NCI-H2227 treated with DMSO at 0.1 percent for 48 hours (cell line): ENCODE results near the gene SCYL1.

ENCODE experiments used
- DNase-seq: peaks from one replicate; lab custom pipeline; 2025; lab: John Stamatoyannopoulos, UW

The SCYL1 gene

DNA sequence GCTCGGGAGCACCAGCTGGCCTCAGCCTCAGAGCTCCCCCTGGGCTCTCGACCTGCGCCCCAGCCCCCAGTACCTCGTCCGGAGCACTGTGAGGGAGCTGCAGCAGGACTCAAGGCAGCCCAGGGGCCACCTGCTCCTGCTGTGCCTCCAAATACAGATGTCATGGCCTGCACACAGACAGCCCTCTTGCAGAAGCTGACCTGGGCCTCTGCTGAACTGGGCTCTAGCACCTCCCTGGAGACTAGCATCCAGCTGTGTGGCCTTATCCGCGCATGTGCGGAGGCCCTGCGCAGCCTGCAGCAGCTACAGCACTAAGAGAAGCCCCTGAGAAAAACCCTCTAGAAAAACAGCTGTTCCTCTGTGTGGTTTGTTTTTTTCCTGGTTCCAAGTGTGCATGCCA is 46.5 kb downstream of the SCYL1 start:
- no peak for DNase-seq

DNA sequence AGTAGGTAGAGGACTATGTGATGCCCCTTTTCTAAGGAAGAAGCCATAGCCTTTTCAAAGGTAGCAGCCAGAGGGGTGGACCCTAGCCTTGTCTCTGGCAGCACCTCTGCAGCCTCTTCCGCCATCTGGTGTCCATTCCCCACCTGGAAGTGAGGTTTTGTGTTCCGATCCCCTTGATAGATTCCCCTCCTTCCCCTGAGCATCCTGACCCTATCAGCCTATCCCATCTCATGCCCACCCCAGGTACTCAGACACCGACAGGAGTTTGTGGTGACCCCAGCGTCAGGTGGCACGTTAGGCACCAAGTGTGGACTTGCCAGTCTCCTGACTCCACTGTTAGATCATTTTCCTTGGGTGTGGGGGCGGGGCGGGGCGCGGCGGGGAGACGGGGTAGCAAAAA is 47.1 kb downstream of the SCYL1 start:
- DNase-seq: peak; percentile 48

DNA sequence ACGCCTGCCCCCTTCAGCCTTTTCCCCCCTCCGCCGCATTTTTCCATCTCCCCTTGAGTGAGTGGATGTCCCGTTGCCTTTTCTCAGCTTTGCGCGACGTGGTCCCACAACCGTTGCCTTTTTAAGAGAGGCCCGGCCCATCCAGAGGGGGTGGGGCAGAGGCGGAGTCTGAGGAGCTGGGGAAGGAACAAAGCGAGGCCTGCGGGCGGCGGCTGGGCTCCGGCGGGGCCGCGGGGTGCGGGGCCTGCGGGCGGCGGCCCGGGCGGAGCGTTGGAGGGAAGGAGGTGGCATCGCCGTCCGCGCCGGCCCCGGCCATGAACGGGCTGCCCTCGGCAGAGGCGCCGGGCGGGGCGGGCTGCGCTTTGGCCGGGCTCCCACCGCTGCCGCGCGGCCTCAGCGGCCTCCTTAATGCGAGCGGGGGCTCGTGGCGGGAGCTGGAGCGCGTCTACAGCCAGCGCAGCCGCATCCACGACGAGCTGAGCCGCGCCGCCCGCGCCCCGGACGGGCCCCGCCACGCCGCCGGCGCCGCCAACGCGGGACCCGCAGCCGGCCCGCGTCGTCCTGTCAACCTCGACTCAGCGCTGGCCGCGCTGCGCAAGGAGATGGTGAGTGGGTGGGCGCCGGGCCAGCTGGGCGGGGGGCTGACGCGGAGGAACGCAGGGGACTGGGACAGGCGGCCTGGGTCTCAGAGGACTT is 47.6 kb downstream of the SCYL1 start, which contains the start of gene FAM89B:
TSS of gene FAM89B (plus strand) at position 183 of the 696 bp plus-strand sequence. CDS start at position 315, 132 bp downstream.
- peak; percentile 65 for DNase-seq

DNA sequence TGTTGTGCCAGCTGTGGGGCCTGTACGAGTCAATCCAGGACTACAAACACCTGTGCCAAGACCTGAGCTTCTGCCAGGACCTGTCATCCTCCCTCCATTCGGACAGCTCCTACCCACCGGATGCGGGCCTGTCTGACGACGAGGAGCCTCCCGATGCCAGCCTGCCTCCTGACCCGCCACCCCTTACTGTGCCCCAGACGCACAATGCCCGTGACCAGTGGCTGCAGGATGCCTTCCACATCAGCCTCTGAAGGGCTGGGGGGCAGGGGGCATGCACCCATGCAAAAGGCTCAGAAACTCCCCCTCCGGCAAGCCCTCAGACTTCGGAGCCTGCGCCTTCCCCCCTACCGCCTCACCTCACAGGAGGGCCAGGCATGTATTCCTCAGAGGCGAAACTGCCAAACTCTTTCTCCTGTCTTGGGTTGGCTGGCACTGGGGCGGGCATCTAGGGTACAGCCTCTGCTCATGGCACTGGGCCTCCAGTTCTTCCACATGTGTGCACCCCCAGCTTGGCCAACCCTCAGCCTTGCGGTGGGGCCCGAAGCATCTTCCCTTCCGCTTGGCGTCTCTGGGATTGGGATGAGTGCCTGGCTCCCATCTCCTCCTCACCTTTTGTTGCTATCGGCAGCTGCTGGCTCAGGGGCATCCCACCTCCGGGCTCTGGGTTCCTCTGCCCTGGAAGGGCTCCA is 48.7 kb downstream of the SCYL1 start:
- no peak for DNase-seq

DNA sequence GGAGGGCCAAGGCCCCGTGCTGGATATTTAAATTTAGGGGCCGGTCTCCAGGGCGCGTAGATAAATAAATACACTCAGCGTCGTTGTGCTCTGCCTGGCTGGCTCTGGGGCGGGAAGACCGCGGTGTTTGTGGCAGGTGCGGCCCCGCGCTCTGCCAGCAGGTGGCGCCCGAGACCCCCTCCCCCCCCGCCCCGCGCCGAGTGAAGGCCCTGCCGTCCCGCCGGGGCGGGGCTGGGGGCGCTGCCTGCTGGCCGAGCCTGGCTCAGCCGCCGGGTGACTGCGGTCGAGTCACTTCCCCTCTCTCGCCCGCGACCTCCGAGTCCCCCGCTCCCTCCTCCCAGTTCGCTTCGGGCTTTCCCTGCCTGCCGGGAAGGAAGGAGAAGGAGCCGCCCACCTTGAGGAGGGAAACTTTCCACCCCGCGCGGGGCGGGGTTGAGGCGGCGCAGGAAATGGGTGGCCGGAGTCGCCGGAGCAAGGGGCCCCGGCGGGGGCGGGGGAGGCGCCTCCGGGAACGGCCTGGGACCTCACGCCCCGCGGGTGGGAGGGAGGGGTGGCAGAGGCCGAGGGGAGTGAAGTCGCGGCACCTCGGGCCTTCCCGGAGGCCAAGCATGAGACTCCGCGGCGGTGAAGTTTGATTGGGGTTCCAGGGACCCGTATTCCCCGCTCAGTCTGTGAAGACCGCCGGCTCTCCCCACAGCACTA is 49.4 kb downstream of the SCYL1 start:
- DNase-seq: peak; percentile 85

DNA sequence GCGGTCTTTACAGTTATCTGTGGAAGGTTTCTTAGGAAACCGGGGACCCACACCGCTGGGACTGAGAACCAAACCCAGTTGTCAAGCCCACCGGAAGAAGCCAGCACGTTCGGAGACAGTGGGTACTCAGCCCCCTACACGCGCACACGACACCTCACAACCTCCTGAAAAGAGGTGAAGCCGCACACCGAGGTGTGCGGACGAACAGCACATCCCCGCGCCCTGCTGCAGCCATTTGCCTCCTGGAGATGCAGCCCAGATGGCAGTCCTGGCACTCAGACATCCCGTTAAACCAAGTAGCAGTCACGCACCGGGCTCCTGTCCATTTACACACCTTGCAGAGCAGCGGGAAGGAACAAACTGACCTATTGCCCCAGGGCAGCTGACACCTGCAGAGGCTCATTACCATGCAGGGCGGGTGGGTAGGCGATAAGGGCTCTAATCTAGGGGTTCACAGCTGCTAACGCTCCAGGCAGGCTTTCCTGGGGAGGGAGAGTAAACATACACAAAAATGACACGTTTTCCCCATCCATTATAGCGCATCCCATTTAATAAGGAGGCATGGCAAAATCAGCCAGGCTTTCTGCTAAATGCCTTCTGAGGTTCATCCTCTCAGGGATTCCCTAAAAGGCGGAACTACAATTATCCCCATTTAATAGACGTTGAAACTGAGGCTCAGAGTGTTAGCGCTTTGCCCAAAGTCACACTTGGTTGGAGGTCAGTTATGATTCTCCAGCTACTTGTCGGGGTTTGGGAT is 50.1 kb downstream of the SCYL1 start:
- DNase-seq: peak; percentile 11

DNA sequence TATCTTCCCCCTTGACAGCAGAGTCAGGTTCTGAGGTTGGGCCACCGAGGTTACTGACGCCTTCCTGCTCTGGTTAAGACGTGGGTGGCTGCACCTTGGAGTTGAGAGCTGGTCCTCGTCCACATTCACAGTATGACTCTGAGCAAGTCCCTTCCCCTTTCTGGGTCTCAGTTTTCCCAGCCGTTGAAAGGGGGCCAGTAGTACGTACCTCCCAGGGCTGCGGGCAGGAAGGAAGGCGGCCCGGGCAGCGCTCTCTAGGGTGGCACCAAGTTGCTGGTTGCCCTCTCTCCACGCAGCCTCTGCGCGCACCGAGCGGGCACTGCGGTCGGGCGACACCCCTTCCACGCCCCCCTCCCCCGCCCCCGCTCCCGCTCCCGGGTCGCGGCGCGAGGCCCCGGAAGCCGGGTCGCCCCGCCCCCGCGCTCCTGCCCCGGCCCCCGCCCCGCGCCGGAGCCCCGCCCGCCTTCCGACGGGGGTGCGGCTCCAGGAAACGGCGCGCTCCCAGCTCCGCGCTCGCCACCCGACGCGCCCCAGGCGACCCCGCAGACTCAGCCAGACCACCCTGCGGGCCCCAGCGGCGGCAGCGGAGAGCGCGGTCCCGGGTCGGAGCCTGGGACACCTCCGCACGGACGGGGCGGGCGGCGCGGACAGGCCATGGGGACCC is 50.8 kb downstream of the SCYL1 start, which contains the start of gene EHBP1L1:
TSS of gene EHBP1L1 (plus strand) at position 486 of the 664 bp plus-strand sequence. CDS start 250 bp downstream, outside the sequence.
- no peak for DNase-seq

DNA sequence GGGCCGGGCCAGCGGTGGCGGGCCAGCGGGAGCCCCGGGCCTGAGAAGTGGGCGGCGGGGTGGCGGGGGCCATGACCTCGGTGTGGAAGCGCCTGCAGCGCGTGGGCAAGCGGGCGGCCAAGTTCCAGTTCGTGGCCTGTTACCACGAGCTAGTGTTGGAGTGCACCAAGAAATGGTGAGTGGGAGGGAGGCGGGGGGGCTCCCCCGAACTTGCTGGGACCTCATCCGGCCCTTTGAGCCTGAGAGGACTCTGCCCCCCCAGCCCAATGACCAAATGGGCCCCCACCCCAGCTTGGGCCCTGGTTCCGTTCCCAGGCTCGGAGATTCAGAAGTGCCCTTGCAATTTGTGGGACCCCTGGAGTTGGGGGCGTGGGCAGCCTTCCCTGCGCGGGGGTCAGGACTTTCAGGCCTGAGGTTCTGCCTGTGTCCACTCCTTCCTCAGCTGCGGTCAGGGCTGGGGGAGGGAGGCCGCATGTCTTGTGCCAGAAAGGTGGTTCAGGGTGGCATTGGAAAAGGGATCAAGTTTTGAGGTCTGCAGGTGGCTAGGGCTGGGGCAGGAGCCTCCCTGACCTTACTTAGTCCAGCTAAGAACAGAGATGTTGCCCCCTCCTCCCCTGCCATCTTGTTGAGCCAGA is 51.5 kb downstream of the SCYL1 start:
- no peak for DNase-seq

DNA sequence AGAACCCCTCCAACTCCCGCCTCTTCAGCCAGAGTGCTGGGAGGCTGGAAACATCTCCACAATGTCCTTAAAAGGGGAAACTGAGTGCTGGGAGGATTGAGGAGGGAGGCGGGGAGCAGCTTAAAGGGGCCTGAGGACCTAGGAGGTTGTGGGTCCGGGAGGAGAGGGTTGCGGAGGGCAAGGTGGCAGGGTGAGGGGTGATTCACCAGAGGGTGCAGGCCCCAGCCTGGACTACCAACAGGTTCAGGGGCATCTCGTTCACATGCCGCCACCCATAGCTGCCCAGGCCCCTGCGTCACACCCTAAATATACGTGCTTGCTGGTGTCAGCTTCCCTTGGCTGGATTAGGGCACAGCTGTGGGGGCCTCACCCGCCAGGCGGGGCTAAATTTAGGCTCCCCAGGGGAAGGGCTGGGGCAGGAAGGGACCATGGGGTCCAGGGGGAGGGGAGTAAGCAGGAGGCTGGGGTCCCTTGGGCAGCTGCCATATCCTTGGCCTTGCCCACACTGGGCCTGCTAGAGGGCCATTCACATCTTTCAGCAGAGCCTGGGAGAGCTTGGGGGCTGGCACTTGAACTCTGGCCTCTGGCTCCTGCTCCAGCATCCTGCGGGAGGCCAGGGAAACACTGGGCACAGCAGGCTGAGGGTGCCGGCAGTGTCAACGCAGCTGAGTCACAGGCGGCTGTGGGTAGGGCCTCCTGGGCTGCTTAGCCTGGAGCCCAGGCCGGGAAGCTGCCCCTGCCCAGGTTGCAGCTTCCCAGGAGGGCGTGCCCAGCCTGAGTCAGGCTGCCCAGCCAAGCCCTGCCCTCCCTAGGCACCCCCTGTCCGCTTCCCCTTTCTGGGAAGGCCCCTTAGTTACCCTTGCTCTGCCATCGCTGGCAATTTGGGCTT is 52.2 kb downstream of the SCYL1 start:
- no peak for DNase-seq

DNA sequence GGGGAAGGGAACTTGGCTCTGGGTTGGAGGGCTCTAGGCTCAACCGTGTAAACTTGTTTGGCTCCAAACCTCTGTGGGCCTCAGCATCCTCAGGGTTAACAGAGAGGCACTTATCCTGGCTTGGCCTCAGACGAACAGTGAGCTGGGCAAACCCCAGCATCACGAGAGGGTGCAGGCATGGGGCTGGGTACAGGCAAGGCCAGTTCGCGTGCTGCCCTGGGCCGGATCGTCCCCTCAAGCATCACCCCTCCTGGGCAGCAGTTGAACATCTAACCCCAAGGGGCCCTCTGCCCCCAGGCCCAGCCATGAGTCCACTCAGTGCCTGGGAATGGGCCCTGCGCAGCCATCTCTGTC is 52.9 kb downstream of the SCYL1 start:
- no peak for DNase-seq

DNA sequence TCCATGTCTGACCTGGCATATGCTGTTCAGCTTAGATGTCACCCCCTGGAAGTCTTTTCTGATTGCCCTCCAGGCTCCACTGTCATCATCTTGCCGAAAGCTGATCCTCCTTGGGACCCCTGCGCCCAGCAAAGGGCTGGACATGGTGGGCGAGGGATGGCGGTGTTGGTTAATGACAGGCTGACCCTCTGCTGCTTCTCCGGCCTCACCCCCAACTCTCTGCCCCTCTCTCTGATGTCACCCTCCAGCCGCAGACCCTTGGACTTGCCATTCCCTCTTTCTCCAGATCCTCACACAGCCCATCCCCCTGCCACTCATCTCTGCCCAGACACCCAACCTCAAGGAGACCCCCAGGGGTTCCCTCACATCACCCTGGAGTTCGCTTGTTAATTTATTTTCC is 53.3 kb downstream of the SCYL1 start:
- no peak for DNase-seq

DNA sequence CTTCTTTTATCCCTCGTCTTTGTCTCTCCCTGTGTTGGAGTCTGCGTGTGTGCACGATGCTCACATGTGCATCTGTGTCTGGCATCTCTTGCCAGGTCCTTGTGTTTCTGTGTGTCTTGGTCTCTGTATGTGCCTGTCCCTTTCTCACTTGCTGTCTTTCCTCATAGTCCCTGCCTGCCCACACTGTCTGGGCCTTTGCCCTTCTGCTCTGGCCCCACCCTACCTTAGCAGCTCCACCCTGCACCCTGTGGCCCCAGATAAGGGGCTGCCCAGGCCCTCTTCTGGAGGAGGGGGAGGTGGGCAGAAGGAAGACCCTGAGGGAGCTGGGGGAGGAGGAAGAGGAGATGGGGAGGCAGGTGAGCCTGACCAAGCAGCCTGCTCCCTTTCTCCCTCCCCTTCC is 53.8 kb downstream of the SCYL1 start:
- no peak for DNase-seq

DNA sequence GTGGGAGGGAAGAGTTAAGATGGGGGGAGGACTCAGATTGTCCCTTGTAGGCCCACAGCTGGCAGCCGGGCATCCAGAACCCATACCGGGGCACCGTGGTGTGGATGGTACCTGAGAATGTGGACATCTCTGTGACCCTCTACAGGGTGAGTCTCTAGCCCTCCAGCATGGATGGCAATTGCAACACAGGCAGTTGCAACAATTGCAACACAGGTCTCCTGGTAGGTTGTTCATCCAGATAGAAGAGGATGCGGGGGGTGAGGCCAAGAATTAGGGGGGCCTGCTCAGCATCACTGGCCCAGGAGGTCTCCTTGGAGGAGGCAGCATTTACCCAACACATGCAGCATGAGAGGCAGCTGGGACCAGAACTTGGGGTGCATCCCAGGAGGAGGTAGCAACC is 54.4 kb downstream of the SCYL1 start:
- no peak for DNase-seq

DNA sequence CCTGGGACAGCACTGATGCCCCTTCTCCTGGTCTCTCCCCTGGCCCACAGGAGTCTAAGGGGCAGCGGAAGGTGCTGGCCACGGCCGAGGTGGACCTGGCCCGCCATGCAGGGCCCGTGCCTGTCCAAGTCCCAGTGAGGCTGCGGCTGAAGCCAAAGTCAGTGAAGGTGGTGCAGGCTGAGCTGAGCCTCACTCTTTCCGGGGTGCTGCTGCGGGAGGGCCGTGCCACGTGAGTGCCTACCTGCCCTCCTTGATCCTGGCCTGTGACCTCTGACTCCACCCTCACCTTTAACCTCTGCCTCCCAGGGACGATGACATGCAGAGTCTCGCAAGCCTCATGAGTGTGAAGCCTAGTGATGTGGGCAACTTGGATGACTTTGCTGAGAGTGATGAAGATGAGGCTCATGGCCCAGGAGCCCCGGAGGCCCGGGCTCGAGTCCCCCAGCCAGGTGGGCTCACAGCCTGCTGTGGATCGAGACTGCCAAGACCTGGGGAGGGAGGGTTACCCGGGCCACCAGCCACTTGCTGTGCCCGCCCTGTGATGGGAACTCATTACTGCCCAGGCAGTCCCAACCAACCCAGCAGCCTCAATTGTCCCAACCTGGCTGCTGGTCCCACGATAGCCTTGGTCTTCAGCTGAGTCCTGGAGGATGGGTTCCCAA is 55.3 kb downstream of the SCYL1 start:
- DNase-seq: no peak

DNA sequence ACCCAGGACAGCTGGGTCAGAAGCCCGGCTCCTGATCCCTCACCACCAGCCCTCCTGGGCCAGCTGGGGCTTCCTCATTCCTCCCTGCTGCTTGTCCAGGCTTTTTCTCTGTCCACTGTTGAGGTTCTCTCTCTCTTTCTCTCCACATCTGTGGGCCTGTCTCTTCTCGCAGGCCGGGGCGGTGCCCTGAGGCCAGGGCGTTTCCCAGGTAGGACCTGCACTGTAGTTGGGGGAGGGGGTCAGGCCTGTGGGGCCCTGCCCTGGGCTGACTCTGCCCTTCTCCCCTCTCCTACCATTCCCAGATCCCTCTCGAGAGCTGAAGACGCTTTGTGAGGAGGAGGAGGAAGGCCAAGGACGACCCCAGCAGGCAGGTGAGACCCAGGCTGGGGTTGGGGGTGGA is 55.9 kb downstream of the SCYL1 start:
- DNase-seq: no peak

DNA sequence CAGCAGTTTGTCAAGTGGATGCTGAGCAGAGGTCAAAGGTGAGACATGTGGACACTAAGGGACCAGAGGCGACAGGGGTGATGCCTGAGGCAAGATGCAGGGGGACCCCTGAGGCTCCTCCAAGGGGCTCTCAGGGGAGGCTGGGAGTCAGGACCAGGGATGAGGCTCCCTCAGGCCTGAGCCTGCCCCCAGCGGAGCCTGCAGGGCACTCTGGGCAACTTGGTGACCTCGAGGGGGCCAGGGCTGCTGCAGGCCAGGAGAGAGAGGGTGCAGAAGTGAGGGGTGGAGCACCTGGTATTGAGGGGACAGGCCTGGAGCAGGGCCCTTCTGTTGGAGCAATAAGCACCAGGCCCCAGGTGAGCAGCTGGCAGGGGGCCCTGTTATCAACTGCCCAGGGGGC is 57.0 kb downstream of the SCYL1 start:
- no peak for DNase-seq

DNA sequence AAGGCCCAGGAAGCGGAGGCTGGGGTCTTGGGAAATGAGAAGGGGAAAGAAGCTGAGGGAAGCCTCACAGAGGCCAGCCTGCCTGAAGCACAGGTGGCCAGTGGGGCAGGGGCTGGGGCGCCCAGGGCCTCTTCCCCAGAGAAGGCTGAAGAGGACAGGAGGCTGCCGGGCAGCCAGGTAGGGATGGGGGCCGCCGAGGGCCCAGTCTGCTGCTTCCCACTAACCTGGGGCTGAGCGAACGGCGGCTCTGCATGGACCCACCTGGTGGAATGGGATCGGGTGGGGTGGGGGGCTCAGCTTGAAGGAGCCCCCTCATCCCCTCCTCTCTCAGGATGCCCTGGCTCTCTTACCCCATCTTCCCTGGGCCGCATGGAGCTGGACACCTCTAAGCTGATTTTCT is 58.7 kb downstream of the SCYL1 start:
- no peak for DNase-seq

DNA sequence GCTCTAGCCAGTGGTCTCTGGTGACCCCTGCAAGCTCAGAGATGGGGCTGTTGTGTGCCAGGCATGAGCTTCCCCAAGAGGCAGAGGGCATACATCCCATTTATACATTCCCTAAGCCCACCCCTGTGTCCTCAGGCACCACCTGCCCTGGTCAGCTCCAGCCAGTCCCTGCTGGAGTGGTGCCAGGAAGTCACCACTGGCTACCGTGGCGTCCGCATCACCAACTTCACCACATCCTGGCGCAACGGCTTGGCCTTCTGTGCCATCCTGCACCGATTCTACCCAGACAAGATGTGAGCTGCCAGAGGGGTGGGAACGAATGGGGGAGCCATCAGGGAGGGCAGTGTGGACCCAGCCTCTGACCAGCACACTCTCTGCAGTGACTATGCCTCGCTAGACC is 59.2 kb downstream of the SCYL1 start:
- no peak for DNase-seq

DNA sequence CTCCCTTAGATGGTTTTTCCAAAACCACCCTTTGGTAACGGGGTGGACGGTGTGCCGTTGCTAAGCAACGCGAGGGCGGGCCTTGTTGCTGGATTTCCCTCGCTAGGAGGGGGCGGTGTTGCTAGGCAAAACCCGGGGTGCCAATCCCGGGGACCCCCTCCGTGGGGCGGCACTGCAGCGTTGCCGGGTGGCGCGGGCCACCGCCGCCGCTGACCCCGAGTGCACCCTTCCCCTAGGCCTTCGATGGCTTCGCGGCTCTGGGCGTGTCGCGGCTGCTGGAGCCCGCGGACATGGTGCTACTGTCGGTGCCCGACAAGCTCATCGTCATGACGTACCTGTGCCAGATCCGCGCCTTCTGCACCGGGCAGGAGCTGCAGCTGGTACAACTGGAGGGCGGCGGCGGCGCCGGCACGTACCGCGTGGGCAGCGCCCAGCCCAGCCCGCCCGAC is 59.9 kb downstream of the SCYL1 start:
- no peak for DNase-seq
